ENCODE results near the gene UNC79.

DNA sequence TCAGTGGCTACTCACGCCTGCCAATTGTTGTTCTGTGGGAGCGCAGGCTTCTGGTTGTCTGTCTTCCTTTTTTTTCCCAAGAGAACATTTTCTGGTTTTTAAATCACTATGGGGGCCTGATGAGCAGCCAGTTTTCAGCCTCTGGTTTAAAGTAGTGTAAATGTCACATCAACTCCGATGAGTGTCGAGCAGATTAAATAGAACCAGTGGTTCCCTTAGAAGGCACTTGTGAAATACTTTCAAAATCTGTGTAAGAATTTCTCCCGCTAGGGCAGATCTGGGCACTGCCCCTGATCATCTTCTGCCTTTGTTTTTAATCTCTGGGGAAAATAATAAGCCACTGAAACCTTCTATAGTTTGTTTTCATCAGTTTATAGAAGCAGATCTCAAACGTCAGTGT, 227.1 kb downstream of the UNC79 start:
- TF ChIP-seq, protein P1, sequence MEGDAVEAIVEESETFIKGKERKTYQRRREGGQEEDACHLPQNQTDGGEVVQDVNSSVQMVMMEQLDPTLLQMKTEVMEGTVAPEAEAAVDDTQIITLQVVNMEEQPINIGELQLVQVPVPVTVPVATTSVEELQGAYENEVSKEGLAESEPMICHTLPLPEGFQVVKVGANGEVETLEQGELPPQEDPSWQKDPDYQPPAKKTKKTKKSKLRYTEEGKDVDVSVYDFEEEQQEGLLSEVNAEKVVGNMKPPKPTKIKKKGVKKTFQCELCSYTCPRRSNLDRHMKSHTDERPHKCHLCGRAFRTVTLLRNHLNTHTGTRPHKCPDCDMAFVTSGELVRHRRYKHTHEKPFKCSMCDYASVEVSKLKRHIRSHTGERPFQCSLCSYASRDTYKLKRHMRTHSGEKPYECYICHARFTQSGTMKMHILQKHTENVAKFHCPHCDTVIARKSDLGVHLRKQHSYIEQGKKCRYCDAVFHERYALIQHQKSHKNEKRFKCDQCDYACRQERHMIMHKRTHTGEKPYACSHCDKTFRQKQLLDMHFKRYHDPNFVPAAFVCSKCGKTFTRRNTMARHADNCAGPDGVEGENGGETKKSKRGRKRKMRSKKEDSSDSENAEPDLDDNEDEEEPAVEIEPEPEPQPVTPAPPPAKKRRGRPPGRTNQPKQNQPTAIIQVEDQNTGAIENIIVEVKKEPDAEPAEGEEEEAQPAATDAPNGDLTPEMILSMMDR (IDR thresholded peaks at IDR 0.05): no peak
- TF ChIP-seq POLR2AphosphoS5 (IDR thresholded peaks at IDR 0.05; ENCODE audit: low read depth, low read length) (no peak), SIN3A (IDR thresholded peaks at IDR 0.05; ENCODE audit: borderline replicate concordance, insufficient read depth, low read depth, low read length) (no peak), TCF7L2 (IDR thresholded peaks at IDR 0.05; ENCODE audit: low read depth, low read length) (no peak)
- TF ChIP-seq, protein P2, sequence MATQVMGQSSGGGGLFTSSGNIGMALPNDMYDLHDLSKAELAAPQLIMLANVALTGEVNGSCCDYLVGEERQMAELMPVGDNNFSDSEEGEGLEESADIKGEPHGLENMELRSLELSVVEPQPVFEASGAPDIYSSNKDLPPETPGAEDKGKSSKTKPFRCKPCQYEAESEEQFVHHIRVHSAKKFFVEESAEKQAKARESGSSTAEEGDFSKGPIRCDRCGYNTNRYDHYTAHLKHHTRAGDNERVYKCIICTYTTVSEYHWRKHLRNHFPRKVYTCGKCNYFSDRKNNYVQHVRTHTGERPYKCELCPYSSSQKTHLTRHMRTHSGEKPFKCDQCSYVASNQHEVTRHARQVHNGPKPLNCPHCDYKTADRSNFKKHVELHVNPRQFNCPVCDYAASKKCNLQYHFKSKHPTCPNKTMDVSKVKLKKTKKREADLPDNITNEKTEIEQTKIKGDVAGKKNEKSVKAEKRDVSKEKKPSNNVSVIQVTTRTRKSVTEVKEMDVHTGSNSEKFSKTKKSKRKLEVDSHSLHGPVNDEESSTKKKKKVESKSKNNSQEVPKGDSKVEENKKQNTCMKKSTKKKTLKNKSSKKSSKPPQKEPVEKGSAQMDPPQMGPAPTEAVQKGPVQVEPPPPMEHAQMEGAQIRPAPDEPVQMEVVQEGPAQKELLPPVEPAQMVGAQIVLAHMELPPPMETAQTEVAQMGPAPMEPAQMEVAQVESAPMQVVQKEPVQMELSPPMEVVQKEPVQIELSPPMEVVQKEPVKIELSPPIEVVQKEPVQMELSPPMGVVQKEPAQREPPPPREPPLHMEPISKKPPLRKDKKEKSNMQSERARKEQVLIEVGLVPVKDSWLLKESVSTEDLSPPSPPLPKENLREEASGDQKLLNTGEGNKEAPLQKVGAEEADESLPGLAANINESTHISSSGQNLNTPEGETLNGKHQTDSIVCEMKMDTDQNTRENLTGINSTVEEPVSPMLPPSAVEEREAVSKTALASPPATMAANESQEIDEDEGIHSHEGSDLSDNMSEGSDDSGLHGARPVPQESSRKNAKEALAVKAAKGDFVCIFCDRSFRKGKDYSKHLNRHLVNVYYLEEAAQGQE (IDR thresholded peaks at IDR 0.05; ENCODE audit: insufficient read depth in 1 of 2, low read depth in 2 of 2, low read length in 1 of 2): no peak
